Liver (tissue), 3 donors: ENCODE results near the gene KDM3B.

Experiments
- JUND ChIP-seq, 2 donors: IDR thresholded peaks; 2 replicates each; pipeline ENCODE4 v1.6.1; 2016; ENCODE audit warnings: antibody characterized with exemption in 2 of 2
- TF ChIP-seq, protein P1 (sequence below): fragments of 150-350 bp; IDR thresholded peaks from 2 replicates; pipeline ENCODE4 v1.5.1; 2017; ENCODE audit warnings: improper control_type of control experiment, low read depth, low read length; ENCODE audit not compliant: missing input control
- donor health status: healthy.
- donor health status: healthy.

DNA sequence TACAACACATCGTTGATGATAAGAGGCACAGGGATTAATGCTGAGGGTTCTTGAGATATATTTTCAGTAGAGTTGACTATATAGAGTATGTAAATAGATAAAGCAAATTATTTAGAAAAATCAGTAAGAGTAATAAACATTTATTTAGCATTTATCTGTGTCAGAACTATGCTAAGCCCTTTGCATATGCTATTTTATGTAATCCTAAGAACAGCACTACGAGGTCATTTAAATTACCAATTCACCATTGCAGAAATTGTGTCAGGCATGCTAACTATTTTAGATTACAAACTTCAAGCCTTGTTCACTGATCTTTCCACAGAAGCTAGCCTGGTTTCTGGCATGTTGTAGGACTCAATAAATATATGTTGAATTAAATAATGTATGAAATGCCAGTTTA, 66.0 kb downstream of the KDM3B start:
- TF ChIP-seq, protein P1, sequence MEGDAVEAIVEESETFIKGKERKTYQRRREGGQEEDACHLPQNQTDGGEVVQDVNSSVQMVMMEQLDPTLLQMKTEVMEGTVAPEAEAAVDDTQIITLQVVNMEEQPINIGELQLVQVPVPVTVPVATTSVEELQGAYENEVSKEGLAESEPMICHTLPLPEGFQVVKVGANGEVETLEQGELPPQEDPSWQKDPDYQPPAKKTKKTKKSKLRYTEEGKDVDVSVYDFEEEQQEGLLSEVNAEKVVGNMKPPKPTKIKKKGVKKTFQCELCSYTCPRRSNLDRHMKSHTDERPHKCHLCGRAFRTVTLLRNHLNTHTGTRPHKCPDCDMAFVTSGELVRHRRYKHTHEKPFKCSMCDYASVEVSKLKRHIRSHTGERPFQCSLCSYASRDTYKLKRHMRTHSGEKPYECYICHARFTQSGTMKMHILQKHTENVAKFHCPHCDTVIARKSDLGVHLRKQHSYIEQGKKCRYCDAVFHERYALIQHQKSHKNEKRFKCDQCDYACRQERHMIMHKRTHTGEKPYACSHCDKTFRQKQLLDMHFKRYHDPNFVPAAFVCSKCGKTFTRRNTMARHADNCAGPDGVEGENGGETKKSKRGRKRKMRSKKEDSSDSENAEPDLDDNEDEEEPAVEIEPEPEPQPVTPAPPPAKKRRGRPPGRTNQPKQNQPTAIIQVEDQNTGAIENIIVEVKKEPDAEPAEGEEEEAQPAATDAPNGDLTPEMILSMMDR: no peak
- no peak for TF ChIP-seq JUND (IDR thresholded peaks at IDR 0.05)
